ENCODE results near the gene SFXN5.
A peak's percentile ranks its signal among the peaks of the same experiment; 100 is the strongest.

Gene SFXN5

GRCh38 chr2:72936660-72937355 lies 134.7 kb downstream of the SFXN5 start:
- Histone ChIP-seq H3K36me3 (ENCODE audit: control insufficient read depth, insufficient read depth, low read length) (no peaks in the 10 kb centered on the region; the same call in 1 of the 2 replicates), H3K27me3 (replicated peaks; ENCODE audit: control insufficient read depth, insufficient read depth, low read length) (no peaks in the 10 kb centered on the region), H3K4me3 (replicated peaks; ENCODE audit: low read depth, low read length) (no peak overlapping the region)
- no peak for TF ChIP-seq CTCF (IDR thresholded peaks at IDR 0.05; ENCODE audit: insufficient read depth, low read length, poor library complexity, severe bottlenecking)
- DNase-seq (ENCODE audit: extremely low read depth, insufficient read length) = no peak

- Histone ChIP-seq H3K4me3 (replicated peaks; ENCODE audit: low read depth, low read length) (no peak overlapping the region), H3K36me3 (ENCODE audit: control insufficient read depth, insufficient read depth, low read length) (no peaks in the 10 kb centered on the region; the same call in 1 of the 2 replicates), H3K27me3 (replicated peaks; ENCODE audit: control insufficient read depth, insufficient read depth, low read length) (no peaks in the 10 kb centered on the region)
- no peak for DNase-seq (ENCODE audit: extremely low read depth, insufficient read length)
- no peak for TF ChIP-seq CTCF (IDR thresholded peaks at IDR 0.05; ENCODE audit: insufficient read depth, low read length, poor library complexity, severe bottlenecking)
Observed at GRCh38 chr2:72935611-72935957, 135.9 kb downstream of the SFXN5 start.

- no peak for DNase-seq (ENCODE audit: extremely low read depth, insufficient read length)
- peak; percentile 47 for TF ChIP-seq CTCF (IDR thresholded peaks at IDR 0.05; ENCODE audit: insufficient read depth, low read length, poor library complexity, severe bottlenecking)
- no peaks in the 10 kb centered on the region for H3K27me3 ChIP-seq (replicated peaks; ENCODE audit: control insufficient read depth, insufficient read depth, low read length)
- no peak overlapping the region for H3K4me3 ChIP-seq (replicated peaks; ENCODE audit: low read depth, low read length)
- H3K36me3 ChIP-seq (ENCODE audit: control insufficient read depth, insufficient read depth, low read length) = no peaks in the 10 kb centered on the region; the same call in 1 of the 2 replicates
Observed at GRCh38 chr2:72934683-72935610, 136.6 kb downstream of the SFXN5 start.

GRCh38 chr2:72933646-72934151 lies 137.8 kb downstream of the SFXN5 start:
- no peaks in the 10 kb centered on the region; the same call in 1 of the 2 replicates for H3K36me3 ChIP-seq (ENCODE audit: control insufficient read depth, insufficient read depth, low read length)
- no peak for TF ChIP-seq CTCF (IDR thresholded peaks at IDR 0.05; ENCODE audit: insufficient read depth, low read length, poor library complexity, severe bottlenecking)
- DNase-seq (ENCODE audit: extremely low read depth, insufficient read length) = no peak
- no peak overlapping the region for H3K4me3 ChIP-seq (replicated peaks; ENCODE audit: low read depth, low read length)
- no peaks in the 10 kb centered on the region for H3K27me3 ChIP-seq (replicated peaks; ENCODE audit: control insufficient read depth, insufficient read depth, low read length)

- no peak for TF ChIP-seq CTCF (IDR thresholded peaks at IDR 0.05; ENCODE audit: insufficient read depth, low read length, poor library complexity, severe bottlenecking)
Observed at GRCh38 chr2:72933207-72933606, 138.3 kb downstream of the SFXN5 start.

More at GRCh38 chr2:72933207-72933606, 138.3 kb downstream of the SFXN5 start:
- no peaks in the 10 kb centered on the region for H3K27me3 ChIP-seq (replicated peaks; ENCODE audit: control insufficient read depth, insufficient read depth, low read length)
- H3K4me3 ChIP-seq (replicated peaks; ENCODE audit: low read depth, low read length) = no peak overlapping the region
- no peaks in the 10 kb centered on the region; the same call in 1 of the 2 replicates for H3K36me3 ChIP-seq (ENCODE audit: control insufficient read depth, insufficient read depth, low read length)
- no peak for DNase-seq (ENCODE audit: extremely low read depth, insufficient read length)

Data from GM06990 (cell line).